HEK293T (cell line): Measurements from ENCODE around the gene PSME1.

Experiments used
- BHLHE40 ChIP-seq: fragments of 450-650 bp; IDR thresholded peaks from 2 replicates; pipeline ENCODE4 v1.6.1; 2016; ENCODE audit warnings: mild to moderate bottlenecking, moderate library complexity, borderline replicate concordance
- CTBP1 ChIP-seq: fragments of 450-650 bp; IDR thresholded peaks from 2 replicates; pipeline ENCODE4 v1.6.1; 2016; ENCODE audit warnings: borderline replicate concordance
- FOXA1 ChIP-seq: fragments of 450-650 bp; IDR thresholded peaks from 2 replicates; pipeline ENCODE4 v1.6.1; 2016; ENCODE audit warnings: mild to moderate bottlenecking
- FOXK2 ChIP-seq: fragments of 450-650 bp; IDR thresholded peaks from 2 replicates; pipeline ENCODE4 v1.6.1; 2016; ENCODE audit warnings: mild to moderate bottlenecking
- L3MBTL2 ChIP-seq: fragments of 450-650 bp; conservative IDR thresholded peaks from 2 replicates; pipeline ENCODE4 v1.6.1; 2016; ENCODE audit warnings: mild to moderate bottlenecking
- SP1 ChIP-seq: fragments of 450-650 bp; IDR thresholded peaks from 2 replicates; pipeline ENCODE4 v1.6.1; 2017
- SUZ12 ChIP-seq: fragments of 450-650 bp; IDR thresholded peaks from 2 replicates; pipeline ENCODE4 v1.6.1; 2016; ENCODE audit warnings: mild to moderate bottlenecking
- ZNF384 ChIP-seq: fragments of 450-650 bp; IDR thresholded peaks from 2 replicates; pipeline ENCODE4 v1.6.1; 2016

GRCh38 chr14:24092505-24093206, 43.3 kb upstream of the PSME1 start:
- no peak for TF ChIP-seq FOXA1
- TF ChIP-seq BHLHE40, result no peak
- TF ChIP-seq SUZ12, result no peak
- TF ChIP-seq ZNF384, result no peak
- TF ChIP-seq SP1, result no peak
- no peak for TF ChIP-seq CTBP1
- TF ChIP-seq L3MBTL2, result no peak
- no peak for TF ChIP-seq FOXK2
